Esophagus squamous epithelium (tissue), 4 donors: Measurements from ENCODE around the gene GGCT.
"Not testable (repeated sequence)": the region's sequence is repeated elsewhere in the genome, so short reads cannot be mapped to it uniquely, and the experiment has no call there.

ENCODE experiments used
- POLR2A ChIP-seq, 4 donors: fragments of 450-650 bp; IDR thresholded peaks; one replicate each; pipeline ENCODE4 v1.6.1; 2017; ENCODE audit warnings: antibody characterized with exemption in 4 of 4, mild to moderate bottlenecking in 4 of 4, moderate library complexity in 3 of 4
- TF ChIP-seq, protein P1 (sequence below), 6 experiments: fragments of 450-650 bp in 4 of 6; fragments of 200-600 bp in 2 of 6; sonication (generic) in 2 of 6; IDR thresholded peaks; one replicate each; pipeline ENCODE4 v1.5.1; 2016 to 2019; ENCODE audit warnings: antibody characterized with exemption in 6 of 6, mild to moderate bottlenecking in 4 of 6, moderate library complexity in 4 of 6

GRCh38 chr7:30527297-30527696 lies 22.7 kb upstream of the GGCT start:
- TF ChIP-seq, protein P1, sequence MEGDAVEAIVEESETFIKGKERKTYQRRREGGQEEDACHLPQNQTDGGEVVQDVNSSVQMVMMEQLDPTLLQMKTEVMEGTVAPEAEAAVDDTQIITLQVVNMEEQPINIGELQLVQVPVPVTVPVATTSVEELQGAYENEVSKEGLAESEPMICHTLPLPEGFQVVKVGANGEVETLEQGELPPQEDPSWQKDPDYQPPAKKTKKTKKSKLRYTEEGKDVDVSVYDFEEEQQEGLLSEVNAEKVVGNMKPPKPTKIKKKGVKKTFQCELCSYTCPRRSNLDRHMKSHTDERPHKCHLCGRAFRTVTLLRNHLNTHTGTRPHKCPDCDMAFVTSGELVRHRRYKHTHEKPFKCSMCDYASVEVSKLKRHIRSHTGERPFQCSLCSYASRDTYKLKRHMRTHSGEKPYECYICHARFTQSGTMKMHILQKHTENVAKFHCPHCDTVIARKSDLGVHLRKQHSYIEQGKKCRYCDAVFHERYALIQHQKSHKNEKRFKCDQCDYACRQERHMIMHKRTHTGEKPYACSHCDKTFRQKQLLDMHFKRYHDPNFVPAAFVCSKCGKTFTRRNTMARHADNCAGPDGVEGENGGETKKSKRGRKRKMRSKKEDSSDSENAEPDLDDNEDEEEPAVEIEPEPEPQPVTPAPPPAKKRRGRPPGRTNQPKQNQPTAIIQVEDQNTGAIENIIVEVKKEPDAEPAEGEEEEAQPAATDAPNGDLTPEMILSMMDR (IDR thresholded peaks at IDR 0.05): not testable (repeated sequence)
- not testable (repeated sequence) for TF ChIP-seq POLR2A (IDR thresholded peaks at IDR 0.05)
